VCaP (cell line): ENCODE results near the gene BMERB1.

Experiments
- H3K27ac ChIP-seq: fragments of 450-650 bp; 2 replicates; pipeline ENCODE4 v1.5.1; 2017
- TF ChIP-seq, protein P1 (sequence below): fragments of 450-650 bp; conservative IDR thresholded peaks from 2 replicates; pipeline ENCODE4 v1.5.1; 2017; ENCODE audit warnings: mild to moderate bottlenecking, moderate library complexity

The BMERB1 gene

DNA sequence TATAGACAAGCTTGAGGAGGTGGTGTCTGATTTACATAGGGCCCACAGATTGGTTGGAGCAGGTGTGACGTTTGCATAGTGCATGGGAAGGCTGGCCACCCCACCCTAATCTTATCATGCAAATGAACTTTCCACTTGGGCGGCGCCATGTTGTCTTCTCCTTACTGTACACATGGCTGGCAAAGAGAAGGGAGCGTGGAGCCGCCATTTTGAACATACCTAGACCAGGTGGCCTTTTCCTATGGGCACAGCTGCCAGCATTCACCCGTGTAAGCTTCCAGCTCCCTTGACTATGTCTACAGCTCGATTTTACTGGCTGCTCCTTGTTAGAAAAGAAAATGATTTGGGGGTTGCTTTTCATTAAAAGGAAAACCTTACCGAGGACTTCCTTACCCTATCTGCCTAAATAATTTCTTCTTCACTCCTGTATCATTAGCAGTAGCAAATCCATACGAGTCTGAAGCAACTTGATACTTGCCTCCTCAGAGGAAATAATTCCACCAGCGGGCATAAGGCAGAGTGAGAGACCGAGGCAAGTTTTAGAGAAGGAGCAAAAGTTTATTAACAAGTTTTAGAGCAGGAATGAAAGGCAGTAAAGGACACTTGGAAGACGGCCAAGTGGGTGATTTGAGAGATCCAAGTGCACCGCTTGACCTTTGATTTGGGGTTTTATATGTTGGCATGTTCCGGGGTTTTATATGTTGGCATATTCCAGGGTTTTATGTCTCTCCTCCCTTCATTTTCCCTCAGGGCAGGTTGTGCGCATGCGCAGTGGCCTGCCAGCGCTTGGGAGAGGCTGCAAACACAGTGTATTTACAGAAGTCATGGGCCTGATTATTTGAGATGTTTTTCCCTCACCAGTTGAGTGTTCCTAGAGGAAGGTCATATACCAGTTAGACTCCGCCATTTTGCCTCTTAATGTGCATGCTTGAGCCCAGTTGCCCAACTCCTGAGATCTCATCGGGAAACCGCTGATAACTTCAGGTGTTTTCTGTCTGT lies 142.9 kb downstream of the BMERB1 start:
- no peak overlapping the region for H3K27ac ChIP-seq
- TF ChIP-seq, protein P1, sequence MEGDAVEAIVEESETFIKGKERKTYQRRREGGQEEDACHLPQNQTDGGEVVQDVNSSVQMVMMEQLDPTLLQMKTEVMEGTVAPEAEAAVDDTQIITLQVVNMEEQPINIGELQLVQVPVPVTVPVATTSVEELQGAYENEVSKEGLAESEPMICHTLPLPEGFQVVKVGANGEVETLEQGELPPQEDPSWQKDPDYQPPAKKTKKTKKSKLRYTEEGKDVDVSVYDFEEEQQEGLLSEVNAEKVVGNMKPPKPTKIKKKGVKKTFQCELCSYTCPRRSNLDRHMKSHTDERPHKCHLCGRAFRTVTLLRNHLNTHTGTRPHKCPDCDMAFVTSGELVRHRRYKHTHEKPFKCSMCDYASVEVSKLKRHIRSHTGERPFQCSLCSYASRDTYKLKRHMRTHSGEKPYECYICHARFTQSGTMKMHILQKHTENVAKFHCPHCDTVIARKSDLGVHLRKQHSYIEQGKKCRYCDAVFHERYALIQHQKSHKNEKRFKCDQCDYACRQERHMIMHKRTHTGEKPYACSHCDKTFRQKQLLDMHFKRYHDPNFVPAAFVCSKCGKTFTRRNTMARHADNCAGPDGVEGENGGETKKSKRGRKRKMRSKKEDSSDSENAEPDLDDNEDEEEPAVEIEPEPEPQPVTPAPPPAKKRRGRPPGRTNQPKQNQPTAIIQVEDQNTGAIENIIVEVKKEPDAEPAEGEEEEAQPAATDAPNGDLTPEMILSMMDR = no peak

- TF ChIP-seq, protein P1 = no peak
- no peak overlapping the region for H3K27ac ChIP-seq
Observed at GRCh38 chr16:15578824-15579223, 144.4 kb downstream of the BMERB1 start.

GRCh38 chr16:15581127-15581815 lies 146.9 kb downstream of the BMERB1 start:
- H3K27ac ChIP-seq = no peak overlapping the region
- TF ChIP-seq, protein P1 = no peak

GRCh38 chr16:15583526-15583925 lies 149.1 kb downstream of the BMERB1 start:
- H3K27ac ChIP-seq = no peak overlapping the region
- TF ChIP-seq, protein P1 = no peak

DNA sequence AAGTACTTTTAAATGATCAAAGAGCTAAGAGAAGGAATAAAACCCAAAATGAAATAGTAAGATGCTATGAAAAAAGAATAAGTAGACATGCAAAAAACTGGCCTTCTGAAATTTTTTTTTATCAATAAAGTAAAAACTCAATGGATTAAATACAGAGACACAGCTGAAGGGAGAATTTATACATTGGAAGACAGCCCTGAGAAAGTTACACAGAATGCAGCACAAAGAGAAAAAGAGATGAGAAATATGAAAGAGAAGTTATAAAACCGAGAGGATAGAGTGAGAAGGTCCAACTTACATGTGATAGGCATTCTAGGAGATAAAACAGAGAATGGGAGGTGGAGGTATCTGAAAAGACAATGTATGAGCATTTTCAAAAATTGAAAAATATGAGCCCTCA lies 151.6 kb downstream of the BMERB1 start:
- TF ChIP-seq, protein P1 = no peak
- no peak overlapping the region for H3K27ac ChIP-seq

- TF ChIP-seq, protein P1 = no peak
- no peak overlapping the region for H3K27ac ChIP-seq
Observed at GRCh38 chr16:15586716-15587115, 152.3 kb downstream of the BMERB1 start.

GRCh38 chr16:15587152-15587825 lies 152.9 kb downstream of the BMERB1 start:
- no peak overlapping the region for H3K27ac ChIP-seq
- TF ChIP-seq, protein P1 = no peak
